Measurements from ENCODE around the gene SLC24A5.

- no peak for TF ChIP-seq FOXM1 (IDR thresholded peaks at IDR 0.05; ENCODE audit: borderline replicate concordance)
- no peak for TF ChIP-seq FOXK2 (IDR thresholded peaks at IDR 0.05)
- TF ChIP-seq BHLHE40 (IDR thresholded peaks at IDR 0.05; ENCODE audit: borderline replicate concordance), result no peak
- no peak for TF ChIP-seq SP1 (IDR thresholded peaks at IDR 0.05)
- no peak for TF ChIP-seq ZNF384 (IDR thresholded peaks at IDR 0.05)
- no peak for TF ChIP-seq L3MBTL2 (conservative IDR thresholded peaks at IDR 0.05)
Measured at GRCh38 chr15:48170981-48171380, 50.2 kb downstream of the SLC24A5 start.

All from HEK293T (cell line).